BJ (cell line): Measurements from ENCODE around the gene STOML3. TPM values are rescaled to one million over a fixed set of nuclear protein-coding genes. Genes with fewer than 3 reads are reported as not detected.

Experiments used
- CTCF ChIA-PET: fragments of 350-600 bp; formaldehyde crosslinking; extraction: SDS; loops from one replicate; lab custom pipeline; 2021; ENCODE audit warnings: antibody characterized with exemption, inconsistent platforms; lab: Yijun Ruan, JAX
- POLR2A ChIA-PET: fragments of 300-600 bp; sonication (Branson Sonifier 250); formaldehyde crosslinking; extraction: SDS; loops from one replicate; lab custom pipeline; 2021; ENCODE audit warnings: antibody characterized with exemption; lab: Charles Lee
- DNase-seq: peaks from one replicate; pipeline ENCODE4 v3.0.0-alpha.2; 2011; ENCODE audit warnings: low read depth
- H3K27me3 ChIP-seq: 2 replicates; pipeline ENCODE4 v1.6.0; 2011; ENCODE audit warnings: low read length; ENCODE audit not compliant: control insufficient read depth, insufficient read depth
- H3K36me3 ChIP-seq: 2 replicates; pipeline ENCODE4 v1.5.1; 2011; ENCODE audit warnings: low read length; ENCODE audit not compliant: control insufficient read depth, insufficient read depth
- H3K4me3 ChIP-seq: 2 replicates; pipeline ENCODE4 v1.5.1; 2011; ENCODE audit warnings: low read depth, mild to moderate bottlenecking, control low read depth, low read length
- CTCF ChIP-seq: IDR thresholded peaks from 2 replicates; pipeline ENCODE4 v1.5.1; 2011; ENCODE audit warnings: low read depth, mild to moderate bottlenecking, control low read depth, inconsistent platforms, low read length, moderate library complexity; ENCODE audit not compliant: insufficient read depth
- polyA plus RNA-seq: library from polyadenylated mRNA; depleted of rRNA; stranded (reverse); fragments of >200 nt; gene quantifications from 2 replicates; pipeline ENCODE4 v1.2.3, GENCODE V29; 2011

Gene STOML3
- polyA plus RNA-seq, 1 experiment = not detected

GRCh38 chr13:38998739-38999138 is 8.1 kb upstream of the STOML3 start:
- TF ChIP-seq CTCF = no peak
- ChIA-PET POLR2A (no interaction called here), CTCF (no interaction called here)
- Histone ChIP-seq H3K36me3 (no peaks in the 10 kb centered on the region), H3K4me3 (no peak overlapping the region), H3K27me3 (no peaks in the 10 kb centered on the region)
- no peak for DNase-seq

GRCh38 chr13:38993381-38993780 is 2.8 kb upstream of the STOML3 start:
- DNase-seq = no peak
- TF ChIP-seq CTCF = no peak
- POLR2A ChIA-PET = no interaction called here
- Histone ChIP-seq H3K36me3 (no peaks in the 10 kb centered on the region), H3K27me3 (no peaks in the 10 kb centered on the region), H3K4me3 (no peak overlapping the region)
- CTCF ChIA-PET = interaction anchor here (0.5 to 1.2 kb wide), 2 partner anchors 11 to 1005 kb away, joined by 3 read pairs; no protein-coding TSS in a partner anchor

- DNase-seq = no peak
- CTCF ChIA-PET = no interaction called here
- peaks cover 3% of the 10 kb centered on the region for H3K27me3 ChIP-seq
- TF ChIP-seq CTCF = no peak
- POLR2A ChIA-PET = no interaction called here
- H3K36me3 ChIP-seq = no peaks in the 10 kb centered on the region
- no peak overlapping the region for H3K4me3 ChIP-seq
Observed at GRCh38 chr13:38981096-38981495, 9.5 kb downstream of the STOML3 start.

GRCh38 chr13:38980750-38981078 is 9.9 kb downstream of the STOML3 start:
- POLR2A ChIA-PET = no interaction called here
- TF ChIP-seq CTCF = no peak

GRCh38 chr13:38979891-38980749 is 10.5 kb downstream of the STOML3 start:
- Histone ChIP-seq H3K27me3 (peaks cover 3% of the 10 kb centered on the region), H3K36me3 (no peaks in the 10 kb centered on the region), H3K4me3 (no peak overlapping the region)
- ChIA-PET CTCF (no interaction called here), POLR2A (no interaction called here)
- no peak for DNase-seq
- TF ChIP-seq CTCF = no peak

More at GRCh38 chr13:38980750-38981078, 9.9 kb downstream of the STOML3 start:
- Histone ChIP-seq H3K27me3 (peaks cover 3% of the 10 kb centered on the region), H3K36me3 (no peaks in the 10 kb centered on the region), H3K4me3 (no peak overlapping the region)
- DNase-seq = no peak
- CTCF ChIA-PET = no interaction called here
